ENCODE measurements around the gene GALNT5.

GALNT5 gene

DNA sequence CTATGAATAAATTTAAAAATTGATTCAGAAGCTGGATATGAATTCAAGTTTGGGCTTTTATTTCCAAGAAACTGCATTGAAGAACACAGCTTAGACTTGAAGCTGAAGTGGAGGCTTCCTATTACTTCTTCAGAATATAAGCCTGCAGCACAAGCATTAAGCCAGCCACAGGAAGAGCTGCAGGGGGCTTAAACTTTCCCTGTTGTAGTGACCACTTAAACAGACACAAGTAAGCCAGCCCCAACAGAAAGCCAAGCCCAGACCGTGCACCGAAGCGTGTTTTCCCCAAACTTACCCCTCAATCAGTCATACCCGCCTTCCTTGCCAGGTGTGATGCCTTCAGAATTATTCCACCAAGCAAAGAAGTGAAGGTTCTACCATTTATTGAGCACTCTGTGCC lies 39.5 kb downstream of the GALNT5 start:
- DNase-seq, result no peak

DNA sequence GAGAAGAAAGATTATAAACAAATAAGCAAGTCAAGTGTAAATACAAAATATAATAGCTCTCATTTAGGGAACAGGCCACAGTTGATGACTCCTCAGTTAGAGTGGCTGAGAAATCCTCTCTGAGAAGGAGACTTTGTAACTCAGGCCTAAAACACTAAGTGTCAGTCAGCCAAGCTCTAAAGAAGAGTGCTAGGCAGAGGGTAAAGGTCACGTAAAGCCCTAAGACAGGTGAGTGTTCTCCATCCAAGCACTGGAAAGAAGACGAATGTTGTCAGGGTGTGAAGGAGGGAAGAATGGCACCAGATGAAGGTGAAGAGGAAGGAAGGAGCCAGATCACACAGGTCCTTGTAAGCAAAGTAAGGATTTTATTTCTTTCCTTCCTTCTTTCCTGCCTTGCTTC lies 43.8 kb downstream of the GALNT5 start:
- no peak for DNase-seq

DNA sequence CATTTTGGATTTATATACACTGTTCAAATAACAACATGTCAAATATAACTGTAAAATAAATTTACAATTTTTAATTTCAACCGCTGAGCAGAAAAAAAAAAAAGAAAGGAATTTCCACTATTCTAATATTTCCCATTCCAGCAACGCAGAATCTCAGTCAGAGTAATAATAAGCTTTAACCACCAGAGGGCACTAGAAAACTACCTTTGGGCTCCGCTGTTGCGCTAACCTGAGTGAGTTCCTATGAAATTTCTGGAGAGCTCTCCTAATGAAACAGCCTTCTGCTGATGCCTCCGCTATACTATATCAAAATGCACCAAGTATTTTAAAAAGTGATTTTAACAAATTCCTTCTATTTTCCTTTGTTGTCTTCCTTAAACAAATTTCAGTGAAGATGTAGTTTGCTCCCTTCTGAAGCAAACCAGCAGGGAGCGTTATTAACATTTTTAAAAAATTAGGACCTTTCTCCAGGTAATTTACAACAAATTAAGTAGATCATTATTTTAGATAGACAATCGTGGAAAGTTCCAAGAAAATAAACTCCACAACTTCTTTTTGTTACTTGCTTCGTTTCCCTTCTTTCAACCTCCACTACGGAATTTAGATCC lies 45.1 kb downstream of the GALNT5 start:
- peak in 1 of 2 experiments; percentile 32 for DNase-seq

DNA sequence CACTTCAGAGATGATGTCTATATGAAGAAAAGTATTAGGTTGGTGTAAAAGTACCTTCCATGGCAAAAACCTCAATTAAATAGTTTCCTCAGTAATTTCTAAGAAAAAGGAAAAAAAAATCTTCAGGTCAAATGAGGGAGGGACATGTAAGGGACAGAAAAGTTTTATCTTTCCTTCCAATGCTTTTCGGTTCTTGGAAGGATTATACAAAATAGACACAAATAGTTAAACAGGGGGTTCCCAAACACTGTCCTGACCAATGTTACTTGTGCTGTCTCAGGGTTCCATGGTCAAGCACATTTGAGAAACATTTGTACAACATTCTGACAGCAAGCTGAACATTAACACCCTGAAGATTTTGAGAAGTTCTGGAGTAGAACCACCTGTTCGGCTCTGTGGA lies 46.1 kb downstream of the GALNT5 start:
- DNase-seq, result no peak

DNA sequence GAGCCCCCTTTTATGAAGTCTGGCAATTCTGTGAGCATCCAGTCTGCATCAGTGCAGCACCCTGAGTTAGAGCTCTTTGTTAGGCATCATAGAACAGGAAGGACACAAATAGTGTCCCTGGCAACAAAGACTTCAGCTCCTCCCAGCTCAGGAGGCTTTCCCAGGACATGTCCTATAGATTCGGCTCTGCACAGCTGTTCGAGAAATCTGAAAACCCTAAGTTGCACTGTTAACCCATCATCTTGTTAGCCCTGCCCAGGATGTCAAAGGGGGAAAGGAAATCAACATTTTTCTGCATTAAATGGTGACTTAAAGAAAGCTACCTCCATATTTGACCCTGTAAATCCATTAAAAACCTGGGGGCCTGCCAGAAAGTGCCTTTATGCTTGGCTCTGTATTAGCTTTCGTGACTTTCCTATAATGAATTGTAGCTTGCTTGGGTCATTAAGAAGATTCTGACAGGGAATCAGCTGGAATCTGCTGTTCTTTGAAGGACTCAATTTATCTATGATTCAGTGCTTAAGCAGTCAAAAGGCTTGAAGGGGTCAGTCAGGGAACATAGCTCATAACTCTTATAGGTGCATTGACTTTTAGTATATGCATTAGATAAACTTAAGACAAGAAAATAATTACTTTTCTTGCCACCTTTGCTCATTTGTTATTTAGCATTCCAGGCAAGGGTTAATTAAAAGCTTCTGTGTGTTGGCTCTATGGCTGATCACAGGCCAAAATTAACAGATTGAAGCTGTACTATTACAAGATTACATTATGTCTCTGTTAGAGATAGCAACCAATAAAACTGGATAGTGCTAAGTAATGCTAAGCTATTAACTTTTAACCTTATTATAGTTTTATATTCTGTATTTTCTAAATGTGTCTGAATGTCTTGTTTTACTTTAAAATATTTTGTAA lies 47.6 kb downstream of the GALNT5 start:
- DNase-seq, result no peak

DNA sequence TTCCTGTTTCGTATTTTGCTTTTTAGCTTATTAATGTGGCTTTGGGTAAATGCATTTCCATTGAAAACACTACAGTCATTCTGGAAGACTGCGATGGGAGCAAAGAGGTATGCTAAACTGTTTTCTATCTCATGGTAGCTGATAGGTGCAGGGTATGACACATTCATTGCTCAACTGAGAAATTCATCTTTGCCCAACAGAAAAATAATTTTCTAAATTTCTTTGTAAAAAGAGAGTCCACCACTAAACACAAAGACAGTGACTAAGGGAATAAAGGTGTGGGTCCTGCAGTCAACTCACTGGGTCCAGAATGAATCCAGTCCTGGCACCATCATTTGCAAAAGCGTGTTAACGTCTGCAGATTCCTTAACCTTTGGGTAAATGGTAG lies 48.2 kb downstream of the GALNT5 start:
- no peak for DNase-seq

DNA sequence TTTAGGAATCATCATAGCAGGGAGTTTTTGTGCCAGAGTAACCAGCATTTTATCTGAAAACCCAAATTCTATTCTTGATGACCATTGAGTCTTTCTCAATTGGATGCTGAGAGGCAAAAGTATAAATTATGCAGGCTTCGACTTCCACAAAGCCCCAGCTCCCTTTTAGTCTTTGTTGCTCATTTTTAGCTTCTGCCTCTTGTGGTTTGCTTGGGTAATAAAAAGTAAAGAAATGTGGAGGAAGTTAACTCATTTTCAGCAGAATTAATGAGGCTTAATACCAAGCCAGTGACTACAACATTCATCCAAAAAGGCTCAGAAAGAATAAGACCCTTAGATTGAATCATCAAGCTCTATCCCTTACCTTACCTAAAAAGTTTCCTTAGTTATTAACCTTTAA lies 49.5 kb downstream of the GALNT5 start:
- DNase-seq, result no peak

DNA sequence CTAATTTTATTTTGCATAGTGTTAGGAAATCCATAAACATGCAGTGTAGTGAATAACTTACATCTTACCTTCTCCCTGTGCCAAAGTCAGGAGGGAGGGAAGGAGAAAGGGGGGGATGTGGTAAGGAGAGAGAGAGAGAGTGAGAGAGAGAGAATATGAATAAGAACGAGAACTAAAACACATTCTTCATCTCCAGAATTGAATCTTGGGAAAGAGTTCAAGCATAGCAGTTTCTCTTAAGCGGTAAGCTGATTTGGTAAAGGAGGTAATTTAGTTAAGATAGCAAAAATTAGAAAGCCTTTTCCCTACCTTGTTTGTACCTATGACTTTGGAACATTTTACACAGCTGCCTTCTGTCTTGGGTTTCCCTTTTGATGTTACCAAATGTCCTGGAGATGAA lies 52.4 kb downstream of the GALNT5 start:
- DNase-seq, result no peak

DNA sequence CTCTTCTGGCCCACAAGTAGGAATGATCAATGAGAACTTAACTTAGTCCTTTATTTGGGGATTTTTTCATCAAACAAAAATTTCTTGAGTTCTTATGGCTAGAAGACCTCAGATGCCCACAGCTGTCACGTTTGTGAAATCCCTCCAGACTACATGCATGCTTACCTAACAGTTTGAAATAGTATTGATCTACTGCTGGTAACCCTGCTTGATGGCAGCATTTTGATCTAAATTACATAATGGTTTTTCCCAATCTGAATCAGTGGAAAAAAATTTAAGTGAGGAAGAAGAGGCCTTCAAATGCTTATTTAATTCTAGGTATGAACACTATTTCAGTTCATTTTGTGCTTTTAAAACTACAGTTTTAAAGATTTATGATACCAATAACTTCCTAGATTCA lies 54.2 kb downstream of the GALNT5 start:
- no peak for DNase-seq

DNA sequence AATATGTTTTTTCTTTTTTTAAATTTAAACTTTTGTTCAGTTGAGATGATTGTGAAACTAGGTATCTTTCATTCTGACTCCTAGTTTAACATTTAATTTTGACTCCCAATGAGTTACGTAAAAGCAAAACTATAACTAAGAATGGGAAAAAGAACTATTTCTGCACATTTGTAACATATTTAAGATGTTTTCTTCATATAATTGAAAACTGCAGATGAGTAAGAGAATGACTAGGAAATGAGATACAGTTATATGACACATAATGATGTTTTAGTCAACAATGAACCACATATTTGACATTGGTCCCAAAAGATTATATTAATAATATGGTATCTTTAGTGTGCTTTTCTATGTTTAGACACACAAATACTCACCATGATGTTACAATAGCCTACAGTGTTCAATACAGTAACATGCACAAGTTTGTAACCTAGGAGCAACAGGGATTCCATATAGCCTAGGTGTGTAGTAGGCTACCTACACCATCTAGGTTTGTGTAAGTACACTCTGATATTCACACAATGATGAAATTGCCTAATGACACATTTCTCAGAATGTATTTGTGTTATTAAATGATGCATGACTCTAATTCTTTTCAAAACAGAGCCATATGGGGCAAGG lies 55.5 kb downstream of the GALNT5 start:
- no peak for DNase-seq

DNA sequence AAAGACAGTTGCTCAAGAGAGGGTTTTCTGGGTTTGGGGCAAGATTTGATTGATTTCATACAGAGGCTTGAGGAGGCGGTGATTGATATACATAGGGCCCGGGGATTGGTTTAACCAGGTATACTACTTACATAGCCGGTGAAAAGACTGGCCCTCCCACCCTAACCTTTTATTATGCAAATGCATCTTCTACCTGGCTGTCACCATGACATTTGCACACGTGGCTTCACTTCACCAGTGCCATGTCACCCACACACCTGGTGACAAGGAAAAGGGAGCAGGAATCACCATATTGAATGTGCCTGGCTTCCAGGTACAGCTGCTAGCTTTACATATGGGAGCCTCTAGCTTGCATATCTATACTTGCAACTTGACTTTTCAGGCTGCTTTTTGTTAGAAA lies 58.4 kb downstream of the GALNT5 start:
- no peak for DNase-seq

DNA sequence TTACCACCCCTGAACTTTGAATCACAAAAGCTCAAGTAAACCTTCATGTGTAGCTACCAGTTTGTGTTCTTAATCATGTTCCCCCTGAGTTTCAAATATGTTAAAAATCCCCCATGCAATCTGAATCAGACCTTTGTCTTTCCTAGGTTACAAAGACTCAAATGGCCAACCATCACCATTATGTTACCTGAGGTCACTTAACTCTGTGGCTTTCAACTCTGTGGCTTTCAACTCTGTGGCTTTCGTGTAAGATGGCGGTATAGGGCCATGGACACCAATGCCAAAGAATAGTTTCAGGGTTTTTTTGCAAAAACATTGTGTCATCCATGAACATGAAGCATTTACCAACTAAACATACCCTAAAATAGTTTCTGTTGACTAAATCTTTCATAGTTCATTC lies 61.4 kb downstream of the GALNT5 start:
- no peak for DNase-seq

DNA sequence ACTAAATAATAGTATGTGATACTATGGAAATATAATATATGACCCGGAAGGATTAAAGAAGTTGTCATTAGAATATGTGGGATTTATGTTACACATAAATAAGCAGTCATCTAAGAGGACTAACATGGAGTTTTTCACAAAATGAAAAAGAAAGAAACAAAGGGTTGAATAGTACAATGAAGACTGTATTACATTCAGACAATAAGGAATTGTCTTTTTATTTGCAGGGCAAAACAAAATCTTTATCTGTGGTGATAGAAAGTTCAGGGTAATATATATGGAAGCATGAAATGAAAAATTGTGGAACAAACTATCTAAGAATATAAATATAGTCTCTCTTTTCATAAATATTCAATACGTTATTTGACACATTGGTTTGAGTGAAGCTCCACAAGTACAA lies 62.3 kb downstream of the GALNT5 start:
- DNase-seq, result no peak

DNA sequence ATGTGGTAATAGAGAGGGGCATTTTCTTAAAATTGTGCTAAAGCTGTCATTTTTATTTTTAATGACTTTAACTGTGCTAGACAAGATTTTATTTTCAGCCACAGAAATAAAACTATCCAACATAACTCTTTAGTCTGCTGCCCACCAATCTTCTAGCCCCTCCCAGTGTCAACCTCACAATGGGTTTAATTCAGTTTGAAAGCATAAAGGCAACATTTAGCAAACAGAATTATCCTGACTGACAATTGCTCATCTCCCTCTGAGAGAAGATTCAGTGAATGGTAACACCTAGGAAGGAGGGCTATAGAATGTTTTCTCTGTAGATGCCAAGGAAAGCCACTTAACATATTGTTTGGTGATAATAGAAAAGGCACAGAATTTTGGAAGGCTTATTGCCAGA lies 62.9 kb downstream of the GALNT5 start:
- no peak for DNase-seq

DNA sequence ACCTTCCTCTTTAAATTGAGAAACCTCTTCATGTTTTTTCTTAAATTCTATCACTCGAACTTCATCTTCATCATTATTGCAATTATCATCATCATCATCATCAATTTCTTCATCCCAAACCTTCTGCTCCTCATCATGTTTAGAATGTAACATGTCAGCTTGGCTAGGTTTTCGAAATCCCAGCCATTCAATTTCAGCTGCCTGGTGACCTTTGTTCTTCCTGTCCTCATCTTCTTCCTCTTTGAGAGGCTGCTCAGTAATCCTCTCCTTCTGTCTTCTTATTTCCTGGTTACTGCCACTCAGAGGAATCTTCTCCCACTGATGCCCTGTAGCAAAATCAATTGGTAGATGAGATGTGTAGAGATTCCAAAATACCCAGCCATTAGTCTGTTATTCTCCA lies 64.0 kb downstream of the GALNT5 start:
- no peak for DNase-seq

DNA sequence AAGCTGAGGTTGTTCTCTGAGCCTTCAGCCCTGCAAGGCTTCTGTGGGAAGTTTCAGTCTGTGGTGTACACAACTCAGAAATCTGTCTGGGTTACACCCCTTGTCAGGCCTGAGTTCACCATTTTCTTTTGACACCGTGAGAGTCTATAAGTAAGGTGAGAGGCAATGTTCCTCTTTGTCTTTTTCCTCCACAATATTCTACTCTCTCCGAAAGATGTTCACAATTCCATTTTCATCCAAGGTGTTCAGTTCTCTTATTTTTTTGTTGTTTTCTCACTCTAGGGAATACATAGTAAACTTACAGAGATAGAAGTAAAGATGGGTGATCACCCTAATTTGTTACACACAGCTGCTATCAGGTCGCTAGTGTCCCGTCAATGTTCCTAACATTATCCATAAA lies 64.9 kb downstream of the GALNT5 start:
- DNase-seq, result no peak

DNA sequence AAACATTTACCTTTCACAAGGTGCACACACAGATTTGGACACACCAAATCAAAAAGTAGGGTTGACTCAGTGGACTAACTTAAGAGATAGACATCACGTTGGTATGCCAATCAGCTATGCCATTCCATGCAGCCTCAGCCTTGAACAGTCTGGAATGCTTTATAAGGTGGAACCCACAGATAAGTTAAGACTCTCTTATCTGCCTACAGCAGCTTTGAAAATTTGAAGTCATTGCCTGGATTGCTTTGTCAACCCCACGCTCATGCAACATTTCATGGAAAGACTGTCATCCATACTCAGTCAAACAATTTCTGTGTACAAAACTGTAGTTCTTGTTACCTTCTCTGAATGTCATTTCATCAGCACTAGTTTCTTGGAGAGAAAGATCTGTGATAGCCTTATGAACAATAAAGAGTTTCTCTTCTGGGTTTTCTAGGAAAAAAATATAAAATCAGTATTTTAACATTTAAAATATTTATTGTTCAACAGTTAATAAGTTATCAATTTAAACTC lies 66.9 kb downstream of the GALNT5 start:
- no peak for DNase-seq

DNA sequence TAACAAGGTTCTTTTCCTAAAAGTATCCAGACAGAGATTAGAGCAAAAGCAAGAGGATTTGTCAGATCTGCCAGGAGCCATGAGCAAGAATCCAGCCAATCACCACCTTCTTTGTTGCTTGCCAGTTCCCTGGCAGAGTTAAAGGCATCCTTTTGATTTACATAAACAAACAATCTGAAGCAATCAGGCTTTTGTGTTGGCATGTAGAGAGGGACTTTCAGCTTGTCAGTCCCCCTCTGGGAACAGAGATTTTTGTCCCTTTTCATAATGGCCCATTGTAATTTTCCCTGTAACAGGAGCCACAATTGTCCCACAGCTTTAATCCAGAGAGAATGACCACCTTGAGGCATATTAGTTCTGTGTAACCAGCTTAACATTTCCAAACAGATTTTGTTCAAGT lies 68.3 kb downstream of the GALNT5 start, which contains the start of gene ERMN:
Gene ERMN, minus strand, starts transcription at position 39 of the 400 bp plus-strand sequence. CDS start 182 bp downstream, outside the sequence.
- DNase-seq, result peak in 1 of 2 experiments; percentile 19

DNA sequence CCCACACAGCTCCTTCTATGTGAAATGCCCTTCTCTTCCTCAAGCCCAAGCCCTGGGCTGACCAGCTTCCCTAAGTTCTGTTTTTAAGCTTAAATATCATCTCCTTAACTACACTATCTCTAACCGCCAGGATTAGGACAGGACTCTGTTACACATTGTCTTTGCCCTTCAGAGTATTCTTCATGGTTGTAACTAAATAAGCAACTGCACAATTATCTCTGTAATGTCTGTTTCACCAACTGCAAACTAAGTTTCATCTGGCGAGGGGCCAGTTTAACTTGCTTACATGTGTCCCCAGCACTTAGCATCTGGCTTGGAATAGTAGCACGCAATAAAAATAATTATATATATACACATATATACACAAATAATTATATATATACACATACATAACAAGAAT lies 69.2 kb downstream of the GALNT5 start:
- DNase-seq, result no peak

DNA sequence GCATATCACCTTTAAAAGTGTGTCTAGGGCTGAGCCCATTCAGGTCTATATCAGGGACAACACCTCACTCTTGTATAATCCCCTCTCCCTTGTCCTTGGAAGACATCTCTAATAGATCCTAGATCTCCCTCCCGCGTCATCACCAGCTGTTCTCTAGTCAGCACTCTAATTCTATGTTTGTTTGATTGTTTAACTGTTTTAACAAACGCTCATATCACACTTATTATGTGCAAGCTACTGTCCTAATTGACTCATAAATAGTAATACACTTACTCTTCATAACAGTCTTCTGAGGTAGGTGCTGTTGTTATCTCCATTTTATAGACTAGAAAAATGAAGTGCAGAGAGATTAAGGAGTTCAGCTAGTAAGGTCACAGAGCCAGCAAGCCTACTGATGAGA lies 69.7 kb downstream of the GALNT5 start:
- no peak for DNase-seq

DNA sequence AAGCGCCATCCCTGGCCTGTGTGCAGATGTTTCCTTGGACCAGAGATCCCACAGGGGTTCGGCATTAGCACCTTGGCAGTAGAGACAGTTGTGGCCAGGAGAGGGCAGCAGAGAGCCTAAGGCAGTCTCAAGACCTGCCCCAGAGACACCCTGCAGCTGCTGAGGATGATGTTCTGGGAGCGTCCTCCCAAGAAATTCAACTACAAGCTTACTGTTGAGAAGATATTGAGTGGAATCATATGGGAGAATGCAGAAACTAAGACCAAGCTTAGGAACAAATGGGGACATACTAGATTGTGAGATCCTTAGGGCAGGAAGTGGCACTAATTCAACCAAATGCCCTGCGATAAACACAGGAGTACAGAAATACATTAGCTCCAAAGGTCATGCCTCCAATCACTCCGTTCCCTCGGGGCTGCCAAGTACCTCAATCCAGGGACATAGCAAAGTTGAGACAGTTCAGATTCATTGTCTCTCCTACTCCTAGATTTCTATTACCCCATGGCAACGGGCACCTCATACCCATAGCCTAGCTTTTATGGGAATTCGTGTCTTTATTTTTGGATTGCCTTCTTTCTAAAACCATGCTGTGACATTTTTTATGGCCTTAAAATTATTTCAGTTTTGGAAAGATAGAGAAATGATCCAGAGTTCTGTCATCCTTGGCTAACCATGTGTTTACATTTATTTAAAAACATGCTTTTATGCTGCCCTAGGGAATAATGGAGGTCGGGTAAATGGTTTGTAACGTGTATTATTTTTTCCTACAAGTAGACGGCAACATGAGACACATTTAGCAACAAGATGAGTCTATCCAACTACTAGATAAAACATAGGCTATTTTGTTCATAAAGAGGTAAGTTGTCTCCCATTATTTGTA lies 70.4 kb downstream of the GALNT5 start:
- DNase-seq, result peak; percentile 50 to 65

DNA sequence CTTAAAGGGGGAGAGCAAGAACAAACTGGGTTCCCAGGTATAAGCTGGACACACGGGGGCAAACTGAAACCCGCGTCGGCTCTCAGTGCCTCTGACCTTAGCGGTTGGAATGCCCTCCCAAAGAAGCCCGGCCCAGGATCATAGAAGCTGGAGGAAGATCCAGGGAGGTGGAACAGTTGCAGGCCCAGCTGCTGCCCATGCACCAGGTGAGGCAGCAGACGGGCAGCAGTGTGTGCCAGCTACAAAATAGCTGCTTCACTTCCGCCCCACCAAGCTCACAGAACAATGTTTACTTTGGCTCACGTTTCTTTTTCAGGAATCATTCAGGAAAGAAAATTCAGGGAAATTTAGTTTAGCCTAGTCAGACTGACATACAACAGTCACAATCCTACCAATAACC lies 72.0 kb downstream of the GALNT5 start:
- DNase-seq, result peak; percentile 55 to 81

Data from SHP77 (cell line).